Lower lobe of right lung (tissue), 2 donors: ENCODE results near the gene NPPC. TPM values are rescaled to one million over a fixed set of nuclear protein-coding genes. Genes with fewer than 3 reads are reported as not detected.
"Not testable (repeated sequence)": the region's sequence is repeated elsewhere in the genome, so short reads cannot be mapped to it uniquely, and the experiment has no call there.

Experiments
- ATAC-seq, 2 donors: fragments of 200-7000 bp; cut with Tn5 transposase; one replicate each; pipeline ENCODE4 v1.9.1; 2020 to 2022; ENCODE audit warnings: mild to moderate bottlenecking in 2 of 2, moderate library complexity in 2 of 2
- DNase-seq: peaks from one replicate; pipeline ENCODE4 v3.0.0-alpha.2; 2020
- H3K27ac ChIP-seq: fragments of 200-600 bp; one replicate; pipeline ENCODE4 v1.8.0; 2022
- H3K27me3 ChIP-seq: fragments of 200-600 bp; one replicate; pipeline ENCODE4 v1.8.0; 2022; ENCODE audit warnings: low read depth
- H3K36me3 ChIP-seq: fragments of 200-600 bp; one replicate; pipeline ENCODE4 v1.8.0; 2022; ENCODE audit warnings: mild to moderate bottlenecking
- H3K4me1 ChIP-seq: fragments of 200-600 bp; one replicate; pipeline ENCODE4 v1.8.0; 2022
- H3K4me3 ChIP-seq: fragments of 200-600 bp; one replicate; pipeline ENCODE4 v1.8.0; 2022; ENCODE audit warnings: mild to moderate bottlenecking
- H3K9me3 ChIP-seq: fragments of 200-600 bp; one replicate; pipeline ENCODE4 v1.8.0; 2022
- CTCF ChIP-seq: fragments of 200-600 bp; IDR thresholded peaks from one replicate; pipeline ENCODE4 v1.8.0; 2022; ENCODE audit warnings: antibody characterized with exemption, mild to moderate bottlenecking
- intact Hi-C: fragments of 100-400 bp; cut with DNase I; formaldehyde crosslinking; loops from one replicate; pipeline ENCODE4 v1.11.0; 2022
- total RNA-seq: library from RNA; stranded (reverse); fragmentation: NEBNext Ultra II Directional; extraction: Animal tissue kit (Norgen Biotek cat#: 25700); gene quantifications from one replicate; pipeline ENCODE4 v1.2.1, GENCODE V29; 2021
- donor health status: DM: no; HTN: yes; CAD: no; lungs with severe emphysema.

NPPC gene
- total RNA-seq, 1 donor from 2014 or later = not detected

- DNase-seq = no peak
- Histone ChIP-seq H3K4me1 (no peaks in the 10 kb centered on the region), H3K4me3 (no peak overlapping the region), H3K27me3 (peaks cover 8% of the 10 kb centered on the region), H3K36me3 (no peaks in the 10 kb centered on the region), H3K9me3 (no peaks in the 10 kb centered on the region), H3K27ac (no peak overlapping the region)
- no peak for TF ChIP-seq CTCF
- no peak for ATAC-seq
- intact Hi-C loops = no loop called here
These were observed 38.4 kb downstream of the NPPC start for GRCh38 chr2:231887756-231888155.

- TF ChIP-seq CTCF = no peak
- Histone ChIP-seq H3K36me3 (no peaks in the 10 kb centered on the region), H3K4me1 (no peaks in the 10 kb centered on the region), H3K9me3 (no peaks in the 10 kb centered on the region), H3K4me3 (no peak overlapping the region), H3K27ac (no peak overlapping the region), H3K27me3 (peaks cover 15% of the 10 kb centered on the region)
- ATAC-seq (no peak), DNase-seq (no peak)
- intact Hi-C loops = no loop called here
These were observed 40.0 kb downstream of the NPPC start for GRCh38 chr2:231886071-231886681.

GRCh38 chr2:231884438-231885140, 41.6 kb downstream of the NPPC start:
- H3K4me3 ChIP-seq = no peak overlapping the region
- no peak overlapping the region for H3K27ac ChIP-seq
- intact Hi-C loops = no loop called here
- ATAC-seq (no peak), DNase-seq (no peak)
- H3K27me3 ChIP-seq = peaks cover 15% of the 10 kb centered on the region
- H3K9me3 ChIP-seq = no peaks in the 10 kb centered on the region
- no peaks in the 10 kb centered on the region for H3K4me1 ChIP-seq
- H3K36me3 ChIP-seq = no peaks in the 10 kb centered on the region
- TF ChIP-seq CTCF = no peak

GRCh38 chr2:231883468-231883881, 42.7 kb downstream of the NPPC start:
- no peaks in the 10 kb centered on the region for H3K36me3 ChIP-seq
- H3K27ac ChIP-seq = no peak overlapping the region
- no peak overlapping the region for H3K4me3 ChIP-seq
- no peak for TF ChIP-seq CTCF
- ATAC-seq (no peak), DNase-seq (no peak)
- H3K4me1 ChIP-seq = no peaks in the 10 kb centered on the region
- intact Hi-C loops = no loop called here
- H3K27me3 ChIP-seq = peaks cover 15% of the 10 kb centered on the region
- H3K9me3 ChIP-seq = no peaks in the 10 kb centered on the region

- Histone ChIP-seq H3K27ac (no peak overlapping the region), H3K4me1 (no peaks in the 10 kb centered on the region), H3K27me3 (peaks cover 15% of the 10 kb centered on the region), H3K36me3 (no peaks in the 10 kb centered on the region), H3K9me3 (no peaks in the 10 kb centered on the region), H3K4me3 (no peak overlapping the region)
- ATAC-seq (no peak), DNase-seq (no peak)
- no peak for TF ChIP-seq CTCF
- intact Hi-C loops = no loop called here
These were observed 43.5 kb downstream of the NPPC start for GRCh38 chr2:231882646-231883045.

- peaks cover 15% of the 10 kb centered on the region for H3K27me3 ChIP-seq
- H3K9me3 ChIP-seq, ATAC-seq, DNase-seq, H3K27ac ChIP-seq, H3K4me3 ChIP-seq, intact Hi-C loops, H3K4me1 ChIP-seq, H3K36me3 ChIP-seq: not testable (repeated sequence)
These were observed 45.8 kb downstream of the NPPC start for GRCh38 chr2:231880371-231880770.
